Measurements from ENCODE around the gene ANGPTL5. TPM values are rescaled to one million over a fixed set of nuclear protein-coding genes. Genes with fewer than 3 reads are reported as not detected.

ANGPTL5 gene
- total and polyA plus RNA-seq, 7 donors, result 0.03 to 0.21 (median 0.15) TPM; not detected in 1

DNA sequence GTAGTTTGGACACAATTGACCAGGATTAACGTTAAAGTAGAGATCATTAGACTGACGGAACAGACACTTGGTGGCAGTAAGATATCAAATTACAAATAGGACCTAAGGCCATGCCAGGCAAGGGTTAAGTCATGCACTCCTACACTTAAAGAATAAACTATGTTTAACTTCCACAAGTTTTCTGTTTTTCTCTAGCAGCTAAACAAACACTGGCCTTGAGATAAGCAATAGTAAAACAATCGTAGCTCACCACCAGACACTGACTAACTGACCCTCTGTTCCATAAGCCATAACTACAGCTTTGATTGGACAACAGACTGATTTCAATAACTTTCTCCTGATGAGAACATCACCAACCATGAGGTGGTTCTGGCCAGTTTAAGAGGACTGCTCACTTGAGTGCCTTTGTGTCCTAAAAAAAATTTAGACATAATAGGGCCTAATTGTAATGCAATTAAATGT is 3.5 kb downstream of the ANGPTL5 start:
- no peak overlapping the region for H3K27ac ChIP-seq
- H3K36me3 ChIP-seq (ENCODE audit: insufficient read depth in 1 of 2, low read depth in 1 of 2), result no peaks in the 10 kb centered on the region
- H3K4me3 ChIP-seq, result no peak overlapping the region
- no peak for ATAC-seq
- TF ChIP-seq, protein P1, sequence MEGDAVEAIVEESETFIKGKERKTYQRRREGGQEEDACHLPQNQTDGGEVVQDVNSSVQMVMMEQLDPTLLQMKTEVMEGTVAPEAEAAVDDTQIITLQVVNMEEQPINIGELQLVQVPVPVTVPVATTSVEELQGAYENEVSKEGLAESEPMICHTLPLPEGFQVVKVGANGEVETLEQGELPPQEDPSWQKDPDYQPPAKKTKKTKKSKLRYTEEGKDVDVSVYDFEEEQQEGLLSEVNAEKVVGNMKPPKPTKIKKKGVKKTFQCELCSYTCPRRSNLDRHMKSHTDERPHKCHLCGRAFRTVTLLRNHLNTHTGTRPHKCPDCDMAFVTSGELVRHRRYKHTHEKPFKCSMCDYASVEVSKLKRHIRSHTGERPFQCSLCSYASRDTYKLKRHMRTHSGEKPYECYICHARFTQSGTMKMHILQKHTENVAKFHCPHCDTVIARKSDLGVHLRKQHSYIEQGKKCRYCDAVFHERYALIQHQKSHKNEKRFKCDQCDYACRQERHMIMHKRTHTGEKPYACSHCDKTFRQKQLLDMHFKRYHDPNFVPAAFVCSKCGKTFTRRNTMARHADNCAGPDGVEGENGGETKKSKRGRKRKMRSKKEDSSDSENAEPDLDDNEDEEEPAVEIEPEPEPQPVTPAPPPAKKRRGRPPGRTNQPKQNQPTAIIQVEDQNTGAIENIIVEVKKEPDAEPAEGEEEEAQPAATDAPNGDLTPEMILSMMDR (IDR thresholded peaks at IDR 0.05), result no peak
- DNase-seq, result no peak
- WGBS, 3 donors, result 53 to 58% (median 55%) methylated on average over 3 of the region's 3 CpGs
- H3K4me1 ChIP-seq, result peaks cover 10% of the 10 kb centered on the region
- intact Hi-C loops (cut with DNase I), result loop anchor here in 1 of 2 donors (10.0 kb wide), 1 partner anchor 92 kb away; no protein-coding TSS in a partner anchor
- no peaks in the 10 kb centered on the region for H3K27me3 ChIP-seq (ENCODE audit: insufficient read depth in 3 of 3, low read length in 2 of 3)
- no peaks in the 10 kb centered on the region for H3K9me3 ChIP-seq

DNA sequence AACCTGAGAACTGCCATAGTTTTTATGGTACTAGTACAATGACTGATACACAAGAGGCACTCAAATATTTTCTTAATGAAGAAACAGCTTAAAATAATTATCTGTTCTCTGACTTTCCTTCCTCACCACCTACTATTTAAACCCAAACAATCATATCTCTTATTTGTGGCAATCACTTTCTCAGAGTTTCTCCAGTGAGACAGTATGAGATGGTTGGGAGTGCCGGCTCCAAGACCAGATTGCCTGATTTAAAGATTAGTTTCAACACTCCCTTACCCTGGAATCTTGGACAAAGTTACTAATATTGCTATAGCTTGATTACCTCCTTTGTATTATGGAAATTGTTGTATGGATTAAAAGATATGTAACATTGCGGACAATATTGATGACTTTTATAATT is 7.2 kb downstream of the ANGPTL5 start:
- TF ChIP-seq, protein P1 (IDR thresholded peaks at IDR 0.05), result no peak
- Histone ChIP-seq H3K4me3 (no peak overlapping the region), H3K27me3 (ENCODE audit: insufficient read depth in 3 of 3, low read length in 2 of 3) (no peaks in the 10 kb centered on the region), H3K27ac (no peak overlapping the region), H3K9me3 (no peaks in the 10 kb centered on the region), H3K4me1 (no peaks in the 10 kb centered on the region), H3K36me3 (ENCODE audit: insufficient read depth in 1 of 2, low read depth in 1 of 2) (no peaks in the 10 kb centered on the region)
- DNase-seq (no peak), ATAC-seq (no peak)
- intact Hi-C loops (cut with DNase I), result no loop called here
- 72 to 80% (median 79%) methylated on average over 2 of the region's 2 CpGs for WGBS, 3 donors

DNA sequence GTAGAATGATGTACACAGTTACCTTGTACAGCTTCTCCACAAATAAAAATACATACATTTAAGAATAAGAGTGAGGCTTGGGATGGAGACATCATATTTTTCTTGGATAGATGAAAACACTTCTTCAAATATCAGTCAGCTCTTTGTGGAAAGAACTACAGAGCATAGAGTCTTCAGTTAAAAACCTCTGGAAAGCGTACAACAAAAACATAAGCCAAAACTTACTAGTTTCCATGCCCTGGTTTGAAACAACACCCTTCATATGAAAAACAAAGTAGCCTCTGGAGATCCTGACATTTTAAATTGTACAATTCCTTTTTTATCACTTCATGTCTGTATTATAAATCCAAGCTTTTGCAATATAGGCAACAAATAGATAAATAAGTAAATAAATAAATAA is 8.5 kb downstream of the ANGPTL5 start:
- Histone ChIP-seq H3K27ac (no peak overlapping the region), H3K4me1 (no peaks in the 10 kb centered on the region), H3K9me3 (no peaks in the 10 kb centered on the region), H3K4me3 (no peak overlapping the region), H3K36me3 (ENCODE audit: insufficient read depth in 1 of 2, low read depth in 1 of 2) (no peaks in the 10 kb centered on the region), H3K27me3 (ENCODE audit: insufficient read depth in 3 of 3, low read length in 2 of 3) (no peaks in the 10 kb centered on the region)
- intact Hi-C loops (cut with DNase I), result no loop called here
- TF ChIP-seq, protein P1 (IDR thresholded peaks at IDR 0.05), result no peak
- 80 to 87% (median 83%) methylated on average over 1 of the region's 1 CpG for WGBS, 3 donors
- no peak for DNase-seq
- ATAC-seq, result no peak

DNA sequence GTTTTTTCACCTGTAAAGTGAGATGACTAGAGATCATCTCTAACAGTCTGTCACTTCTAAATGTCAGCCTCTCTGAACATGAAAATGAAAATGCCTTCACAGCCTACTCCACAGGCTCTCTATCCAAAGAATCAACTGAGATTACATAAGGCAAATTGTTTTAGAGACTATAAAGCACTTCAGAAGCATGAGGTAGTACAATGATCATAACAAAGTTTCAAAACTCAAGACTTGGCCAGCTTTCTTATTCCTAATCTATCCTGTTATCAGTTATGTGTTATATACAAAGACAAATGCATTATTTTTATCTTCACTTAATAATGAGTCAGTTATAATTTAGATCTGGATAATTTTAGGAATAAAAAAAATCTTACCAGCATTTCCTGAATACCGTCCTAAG is 21.8 kb downstream of the ANGPTL5 start:
- WGBS, 3 donors, result 58 to 66% (median 62%) methylated on average over 1 of the region's 1 CpG
- Histone ChIP-seq H3K36me3 (ENCODE audit: insufficient read depth in 1 of 2, low read depth in 1 of 2) (no peaks in the 10 kb centered on the region), H3K9me3 (no peaks in the 10 kb centered on the region), H3K27me3 (ENCODE audit: insufficient read depth in 3 of 3, low read length in 2 of 3) (peaks cover 0 to 3% (median 0%) of the 10 kb centered on the region in 3 donors), H3K4me3 (no peak overlapping the region), H3K27ac (no peak overlapping the region), H3K4me1 (no peaks in the 10 kb centered on the region)
- intact Hi-C loops (cut with DNase I), result no loop called here
- TF ChIP-seq, protein P1 (IDR thresholded peaks at IDR 0.05), result no peak
- ATAC-seq (no peak), DNase-seq (no peak)

DNA sequence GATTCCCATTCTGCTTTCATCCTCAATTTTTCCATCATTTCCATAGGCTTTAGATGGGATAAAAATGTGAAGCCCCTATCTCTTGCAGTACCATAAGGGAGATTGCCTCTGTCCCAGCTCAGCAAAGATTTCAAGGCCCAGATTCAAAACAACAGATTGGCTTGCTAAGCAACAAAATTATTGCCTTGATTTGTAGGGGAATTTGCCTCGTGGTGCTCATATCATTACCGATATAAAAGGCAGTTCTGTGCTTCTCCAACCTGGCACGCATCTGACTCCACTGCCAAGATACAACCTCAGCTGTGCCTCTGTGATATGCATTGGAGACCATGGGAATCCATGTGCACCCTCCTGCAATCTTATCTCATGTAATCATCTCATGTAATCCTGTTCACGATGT is 26.6 kb downstream of the ANGPTL5 start:
- intact Hi-C loops (cut with DNase I), result no loop called here
- no peaks in the 10 kb centered on the region for H3K36me3 ChIP-seq (ENCODE audit: insufficient read depth in 1 of 2, low read depth in 1 of 2)
- 76 to 86% (median 76%) methylated on average over 4 of the region's 4 CpGs for WGBS, 3 donors

More for the DNA sequence above, 26.6 kb downstream of the ANGPTL5 start:
- DNase-seq (no peak), ATAC-seq (no peak)
- no peak overlapping the region for H3K4me3 ChIP-seq
- H3K4me1 ChIP-seq, result no peaks in the 10 kb centered on the region
- H3K9me3 ChIP-seq, result no peaks in the 10 kb centered on the region
- TF ChIP-seq, protein P1 (IDR thresholded peaks at IDR 0.05), result no peak
- H3K27ac ChIP-seq, result no peak overlapping the region
- peaks cover 1 to 3% (median 2%) of the 10 kb centered on the region in 3 donors for H3K27me3 ChIP-seq (ENCODE audit: insufficient read depth in 3 of 3, low read length in 2 of 3)

Measured in psoas muscle (tissue), 8 donors.